Gastrocnemius medialis (tissue), 4 donors: ENCODE measurements around the gene TTLL6. TPM values are rescaled to one million over a fixed set of nuclear protein-coding genes. Genes with fewer than 3 reads are reported as not detected.

Experiments
- ATAC-seq, 2 donors: fragments of 150-250 bp; one replicate each; pipeline ENCODE4 v1.9.1; 2016
- DNase-seq, 2 donors: peaks; one replicate each; pipeline ENCODE4 v3.0.0-alpha.2; 2019
- H3K27ac ChIP-seq, 4 donors: fragments of 200-600 bp; sonication (generic); 1 replicate in 1 of 4; 2 replicates in 3 of 4; pipeline ENCODE4 v1.5.1; 2016 to 2018; ENCODE audit warnings: mild to moderate bottlenecking in 2 of 4, moderate library complexity in 1 of 4
- H3K27me3 ChIP-seq, 3 donors: fragments of 200-600 bp; sonication (generic) in 2 of 3; 1 replicate in 1 of 3; 2 replicates in 2 of 3; pipeline versions ENCODE4 v1.5.1 to v1.6.0; 2016 to 2019; ENCODE audit warnings: mild to moderate bottlenecking in 1 of 3, moderate library complexity in 1 of 3
- H3K36me3 ChIP-seq, 2 donors: fragments of 200-600 bp; sonication (generic) in 1 of 2; one replicate each; pipeline ENCODE4 v1.5.1; 2017 to 2018
- H3K4me1 ChIP-seq, 2 donors: fragments of 200-600 bp; sonication (generic) in 1 of 2; one replicate each; pipeline ENCODE4 v1.5.1; 2016 to 2017; ENCODE audit warnings: mild to moderate bottlenecking in 2 of 2
- H3K4me3 ChIP-seq, 4 donors: fragments of 200-600 bp; sonication (generic) in 3 of 4; 1 replicate in 1 of 4; 2 replicates in 3 of 4; pipeline ENCODE4 v1.5.1; 2016 to 2019; ENCODE audit warnings: mild to moderate bottlenecking in 2 of 4
- H3K9me3 ChIP-seq, 3 donors: fragments of 200-600 bp; sonication (generic) in 2 of 3; 1 replicate in 1 of 3; 2 replicates in 2 of 3; pipeline ENCODE4 v1.5.1; 2016 to 2019
- POLR2A ChIP-seq, 2 donors: fragments of 450-650 bp; IDR thresholded peaks; one replicate each; pipeline ENCODE4 v1.6.1; 2017; ENCODE audit warnings: antibody characterized with exemption in 2 of 2, mild to moderate bottlenecking in 2 of 2, moderate library complexity in 2 of 2
- in situ Hi-C, 4 donors: fragments of 200-750 bp; cut with MboI; loops; one replicate each; pipeline versions ENCODE4 v1.15.0 to v1.8.0; 2017; ENCODE audit warnings: low sequenced_read_pairs in 4 of 4
- intact Hi-C: fragments of 100-400 bp; cut with DNase I; formaldehyde crosslinking; loops from one replicate; pipeline ENCODE4 v1.15.1; 2023; ENCODE audit warnings: low total_unique reads
- total RNA-seq, 4 donors: library from RNA; depleted of rRNA; stranded (reverse); fragments of >200 nt; gene quantifications; one replicate each; pipeline versions ENCODE4 v1.1.0 to v1.2.3, GENCODE V29; 2016
- TF ChIP-seq, protein P1 (sequence below), 5 experiments: fragments of 450-650 bp in 3 of 5; fragments of 200-600 bp in 2 of 5; sonication (generic) in 2 of 5; IDR thresholded peaks in 4 of 5; conservative IDR thresholded peaks in 1 of 5; 1 replicate in 4 of 5; 2 replicates in 1 of 5; pipeline ENCODE4 v1.5.1; 2016 to 2019; ENCODE audit warnings: antibody characterized with exemption in 5 of 5, mild to moderate bottlenecking in 3 of 5, moderate library complexity in 3 of 5

The TTLL6 gene
- total RNA-seq = under 1 TPM in 2 of 4 donors, not detected in 2; 0.10 TPM

GRCh38 chr17:48816774-48817590, at the start of gene TTLL6:
TSS of gene TTLL6 (minus strand) at chr17:48817229. CDS start at chr17:48817072, 157 bp downstream.
- H3K27ac ChIP-seq = no peak within 1 kb of the TSS
- intact Hi-C loops = no loop called here
- no peaks in the 10 kb centered on the region for H3K36me3 ChIP-seq
- in situ Hi-C loops = loop anchor here in 1 of 4 donors (25.0 kb wide), 1 partner anchor 220 kb away; no protein-coding TSS in a partner anchor
- ATAC-seq (peak; percentile 72 to 75), DNase-seq (peak; percentile 38 to 50)
- H3K27me3 ChIP-seq = peaks cover 37 to 50% (median 40%) of the 10 kb centered on the region in 3 donors
- H3K9me3 ChIP-seq = no peaks in the 10 kb centered on the region
- TF ChIP-seq POLR2A (IDR thresholded peaks at IDR 0.05) = no peak
- TF ChIP-seq, protein P1, sequence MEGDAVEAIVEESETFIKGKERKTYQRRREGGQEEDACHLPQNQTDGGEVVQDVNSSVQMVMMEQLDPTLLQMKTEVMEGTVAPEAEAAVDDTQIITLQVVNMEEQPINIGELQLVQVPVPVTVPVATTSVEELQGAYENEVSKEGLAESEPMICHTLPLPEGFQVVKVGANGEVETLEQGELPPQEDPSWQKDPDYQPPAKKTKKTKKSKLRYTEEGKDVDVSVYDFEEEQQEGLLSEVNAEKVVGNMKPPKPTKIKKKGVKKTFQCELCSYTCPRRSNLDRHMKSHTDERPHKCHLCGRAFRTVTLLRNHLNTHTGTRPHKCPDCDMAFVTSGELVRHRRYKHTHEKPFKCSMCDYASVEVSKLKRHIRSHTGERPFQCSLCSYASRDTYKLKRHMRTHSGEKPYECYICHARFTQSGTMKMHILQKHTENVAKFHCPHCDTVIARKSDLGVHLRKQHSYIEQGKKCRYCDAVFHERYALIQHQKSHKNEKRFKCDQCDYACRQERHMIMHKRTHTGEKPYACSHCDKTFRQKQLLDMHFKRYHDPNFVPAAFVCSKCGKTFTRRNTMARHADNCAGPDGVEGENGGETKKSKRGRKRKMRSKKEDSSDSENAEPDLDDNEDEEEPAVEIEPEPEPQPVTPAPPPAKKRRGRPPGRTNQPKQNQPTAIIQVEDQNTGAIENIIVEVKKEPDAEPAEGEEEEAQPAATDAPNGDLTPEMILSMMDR (IDR thresholded peaks at IDR 0.05 in 4 of 5, conservative IDR thresholded peaks at IDR 0.05 in 1 of 5) = no peak
- peaks cover 0 to 10% of the 10 kb centered on the region in 2 donors for H3K4me1 ChIP-seq
- peak within 1 kb of the TSS; percentile 44 to 51 (median 49) for H3K4me3 ChIP-seq

- TF ChIP-seq POLR2A (IDR thresholded peaks at IDR 0.05) = no peak
- TF ChIP-seq, protein P1 (IDR thresholded peaks at IDR 0.05 in 4 of 5, conservative IDR thresholded peaks at IDR 0.05 in 1 of 5) = no peak
- in situ Hi-C loops = no loop called here
- Histone ChIP-seq H3K27ac (no peak overlapping the region), H3K9me3 (no peaks in the 10 kb centered on the region), H3K4me1 (no peaks in the 10 kb centered on the region), H3K36me3 (peaks cover 4 to 92% of the 10 kb centered on the region in 2 donors), H3K27me3 (no peaks in the 10 kb centered on the region), H3K4me3 (no peak overlapping the region)
- DNase-seq = no peak
- no peak for ATAC-seq
- intact Hi-C loops = no loop called here
These were observed 43.4 kb upstream of the TTLL6 start for GRCh38 chr17:48860456-48860855.

- TF ChIP-seq, protein P1 (IDR thresholded peaks at IDR 0.05 in 4 of 5, conservative IDR thresholded peaks at IDR 0.05 in 1 of 5) = no peak
- intact Hi-C loops = no loop called here
- no peaks in the 10 kb centered on the region for H3K27me3 ChIP-seq
- no peak overlapping the region for H3K27ac ChIP-seq
- no peak for ATAC-seq
- H3K36me3 ChIP-seq = peaks cover 8 to 92% of the 10 kb centered on the region in 2 donors
- no peak for DNase-seq
- in situ Hi-C loops = no loop called here
- H3K9me3 ChIP-seq = no peaks in the 10 kb centered on the region
- H3K4me3 ChIP-seq = no peak overlapping the region
- H3K4me1 ChIP-seq = no peaks in the 10 kb centered on the region
These were observed 43.0 kb upstream of the TTLL6 start for GRCh38 chr17:48860034-48860433.

- intact Hi-C loops (no loop called here), in situ Hi-C loops (no loop called here)
- no peaks in the 10 kb centered on the region for H3K4me1 ChIP-seq
- no peak overlapping the region for H3K27ac ChIP-seq
- H3K36me3 ChIP-seq = peaks cover 6 to 92% of the 10 kb centered on the region in 2 donors
- no peaks in the 10 kb centered on the region for H3K9me3 ChIP-seq
- TF ChIP-seq POLR2A (IDR thresholded peaks at IDR 0.05) = no peak
- TF ChIP-seq, protein P1 (IDR thresholded peaks at IDR 0.05 in 4 of 5, conservative IDR thresholded peaks at IDR 0.05 in 1 of 5) = no peak
- H3K27me3 ChIP-seq = no peaks in the 10 kb centered on the region
- ATAC-seq (no peak), DNase-seq (no peak)
- H3K4me3 ChIP-seq = no peak overlapping the region
These were observed 39.2 kb upstream of the TTLL6 start for GRCh38 chr17:48856122-48856821.
